RWPE1 (cell line): Measurements from ENCODE around the gene CHML.
A peak's percentile ranks its signal among the peaks of the same experiment; 100 is the strongest.
"Not testable (repeated sequence)": the region's sequence is repeated elsewhere in the genome, so short reads cannot be mapped to it uniquely, and the experiment has no call there.

Experiments
- CTCF ChIA-PET: fragments of 350-600 bp; sonication (Branson Sonifier 250); formaldehyde crosslinking; extraction: SDS; loops from one replicate; lab custom pipeline; 2021; lab: Yijun Ruan, JAX
- POLR2A ChIA-PET: fragments of 400-600 bp; formaldehyde crosslinking; extraction: SDS; loops from one replicate; lab custom pipeline; 2020; ENCODE audit warnings: antibody characterized with exemption; ENCODE audit not compliant: low non-redundant PET; lab: Yijun Ruan, JAX
- DNase-seq: peaks from one replicate; pipeline ENCODE4 v3.0.0; 2012; ENCODE audit warnings: low spot score
- H3K27ac ChIP-seq: fragments of 450-650 bp; 2 replicates; pipeline ENCODE4 v1.5.1; 2017
- TF ChIP-seq, protein P1 (sequence below): fragments of 450-650 bp; conservative IDR thresholded peaks from 2 replicates; pipeline ENCODE4 v1.5.1; 2017; ENCODE audit warnings: low read depth, mild to moderate bottlenecking

The CHML gene

GRCh38 chr1:241640149-241640866 lies at the start of gene CHML, which contains the start of gene OPN3:
Gene CHML, minus strand, starts transcription at chr1:241640369. Its CDS starts 4,603 bp downstream, at chr1:241635766.
Gene OPN3, minus strand, starts transcription at chr1:241640369. Its CDS starts 115 bp downstream, at chr1:241640254.
- DNase-seq = peak; percentile 93
- ChIA-PET CTCF (no interaction called here), POLR2A (interaction anchor here (0.5 to 1.0 kb wide), 3 partner anchors 29 to 198 kb away, joined by 3 to 7 read pairs (median 3); no protein-coding TSS in a partner anchor)
- H3K27ac ChIP-seq = peak within 1 kb of the TSS; percentile 84
- TF ChIP-seq, protein P1, sequence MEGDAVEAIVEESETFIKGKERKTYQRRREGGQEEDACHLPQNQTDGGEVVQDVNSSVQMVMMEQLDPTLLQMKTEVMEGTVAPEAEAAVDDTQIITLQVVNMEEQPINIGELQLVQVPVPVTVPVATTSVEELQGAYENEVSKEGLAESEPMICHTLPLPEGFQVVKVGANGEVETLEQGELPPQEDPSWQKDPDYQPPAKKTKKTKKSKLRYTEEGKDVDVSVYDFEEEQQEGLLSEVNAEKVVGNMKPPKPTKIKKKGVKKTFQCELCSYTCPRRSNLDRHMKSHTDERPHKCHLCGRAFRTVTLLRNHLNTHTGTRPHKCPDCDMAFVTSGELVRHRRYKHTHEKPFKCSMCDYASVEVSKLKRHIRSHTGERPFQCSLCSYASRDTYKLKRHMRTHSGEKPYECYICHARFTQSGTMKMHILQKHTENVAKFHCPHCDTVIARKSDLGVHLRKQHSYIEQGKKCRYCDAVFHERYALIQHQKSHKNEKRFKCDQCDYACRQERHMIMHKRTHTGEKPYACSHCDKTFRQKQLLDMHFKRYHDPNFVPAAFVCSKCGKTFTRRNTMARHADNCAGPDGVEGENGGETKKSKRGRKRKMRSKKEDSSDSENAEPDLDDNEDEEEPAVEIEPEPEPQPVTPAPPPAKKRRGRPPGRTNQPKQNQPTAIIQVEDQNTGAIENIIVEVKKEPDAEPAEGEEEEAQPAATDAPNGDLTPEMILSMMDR = no peak

DNA sequence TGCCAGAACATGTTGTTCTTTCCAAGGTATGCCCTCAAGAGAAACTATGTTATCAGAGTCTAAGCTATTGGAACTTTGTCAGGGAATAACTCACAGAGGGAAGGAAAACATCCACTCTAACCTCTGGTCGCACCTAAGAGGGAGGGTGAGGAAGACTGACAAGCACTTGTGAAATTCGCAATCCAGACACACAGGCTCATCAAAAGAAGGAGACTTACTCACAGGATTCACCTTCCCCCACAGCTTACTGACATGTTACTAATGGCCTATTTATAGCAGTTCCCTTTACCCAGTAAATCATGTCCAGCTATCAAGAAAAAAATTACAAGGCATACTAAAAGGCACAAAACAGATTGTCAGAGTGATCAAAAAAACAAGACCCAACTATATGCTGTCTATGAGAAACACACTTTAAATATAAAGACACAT lies 48.8 kb upstream of the CHML start:
- ChIA-PET CTCF (no interaction called here), POLR2A (interaction anchor here (0.6 kb wide), 1 partner anchor 49 kb away, joined by 3 read pairs; the partner anchor contains the start of genes CHML and OPN3)
- TF ChIP-seq, protein P1 = no peak
- H3K27ac ChIP-seq = no peak overlapping the region
- DNase-seq = peak; percentile 94

GRCh38 chr1:241684108-241684507 lies 43.9 kb upstream of the CHML start:
- ChIA-PET CTCF (interaction anchor here (0.7 kb wide), 1 partner anchor 132 kb away, joined by 4 read pairs; no protein-coding TSS in a partner anchor), POLR2A (no interaction called here)
- no peak for DNase-seq
- TF ChIP-seq, protein P1 = no peak
- H3K27ac ChIP-seq = no peak overlapping the region

GRCh38 chr1:241682921-241683320 lies 42.8 kb upstream of the CHML start:
- POLR2A ChIA-PET = no interaction called here
- no peak for DNase-seq
- no peak overlapping the region for H3K27ac ChIP-seq
- TF ChIP-seq, protein P1 = no peak
- CTCF ChIA-PET = no interaction called here

- DNase-seq, H3K27ac ChIP-seq, CTCF ChIA-PET, POLR2A ChIA-PET: not testable (repeated sequence)
Observed at GRCh38 chr1:241681861-241682448, 41.8 kb upstream of the CHML start.

- H3K27ac ChIP-seq = no peak overlapping the region
- no peak for DNase-seq
- POLR2A ChIA-PET = no interaction called here
- TF ChIP-seq, protein P1 = no peak
- CTCF ChIA-PET = no interaction called here
Observed at GRCh38 chr1:241679961-241680360, 39.8 kb upstream of the CHML start.

GRCh38 chr1:241679404-241679803 lies 39.2 kb upstream of the CHML start:
- POLR2A ChIA-PET = no interaction called here
- no peak for DNase-seq
- no peak overlapping the region for H3K27ac ChIP-seq
- TF ChIP-seq, protein P1 = no peak
- CTCF ChIA-PET = no interaction called here
